A673 (cell line): ENCODE measurements around the gene PJA1.

Source experiments
- EZH2 ChIP-seq: fragments of 200-600 bp; sonication (generic); IDR thresholded peaks from 2 replicates; pipeline ENCODE4 v1.6.1; 2017; ENCODE audit warnings: borderline replicate concordance, low read depth, mild to moderate bottlenecking, mixed read lengths, antibody characterized with exemption, low read length; ENCODE audit not compliant: poor library complexity, severe bottlenecking
- TF ChIP-seq, protein P1 (sequence below): fragments of 300-800, 200-600 bp; sonication (generic); conservative IDR thresholded peaks from 2 replicates; pipeline ENCODE4 v1.5.1; 2017; ENCODE audit warnings: low read depth, mild to moderate bottlenecking, antibody characterized with exemption, low read length, moderate library complexity, mixed read lengths

DNA sequence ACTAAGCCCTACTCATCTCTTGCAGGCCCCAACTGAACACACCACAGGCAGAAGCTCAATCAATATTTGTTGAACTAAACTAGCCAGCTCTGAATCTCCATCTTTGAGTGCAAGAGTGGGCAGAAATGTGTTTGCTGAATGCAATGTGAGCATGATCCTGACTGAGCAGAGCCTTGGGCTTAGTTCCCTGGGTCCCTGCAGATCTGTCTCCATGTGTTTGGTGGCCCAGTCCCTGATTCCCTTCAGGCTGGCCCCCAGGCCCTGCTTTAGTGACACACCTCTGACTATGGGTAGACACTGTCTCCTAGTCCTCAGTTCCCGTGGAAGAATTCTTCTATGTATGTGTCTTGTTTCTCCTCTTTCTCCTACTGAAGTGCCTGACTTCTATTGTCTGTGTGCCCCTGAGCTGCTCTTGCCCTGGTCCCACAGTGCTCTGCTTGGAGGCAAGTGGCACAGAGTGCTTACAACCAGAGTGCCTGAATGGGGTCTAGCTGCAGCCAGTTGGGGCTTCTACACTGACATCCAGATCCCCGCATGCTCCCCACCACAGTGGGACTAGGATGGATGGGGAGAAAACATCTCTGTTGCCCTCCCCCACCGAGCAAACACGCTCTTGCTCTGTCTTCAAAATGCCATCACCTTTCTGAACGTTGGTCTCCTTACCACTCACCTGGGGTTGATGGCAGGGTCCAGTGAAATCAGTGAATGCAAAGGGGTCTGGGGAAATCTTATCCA is 9.3 kb downstream of the PJA1 start:
- TF ChIP-seq, protein P1, sequence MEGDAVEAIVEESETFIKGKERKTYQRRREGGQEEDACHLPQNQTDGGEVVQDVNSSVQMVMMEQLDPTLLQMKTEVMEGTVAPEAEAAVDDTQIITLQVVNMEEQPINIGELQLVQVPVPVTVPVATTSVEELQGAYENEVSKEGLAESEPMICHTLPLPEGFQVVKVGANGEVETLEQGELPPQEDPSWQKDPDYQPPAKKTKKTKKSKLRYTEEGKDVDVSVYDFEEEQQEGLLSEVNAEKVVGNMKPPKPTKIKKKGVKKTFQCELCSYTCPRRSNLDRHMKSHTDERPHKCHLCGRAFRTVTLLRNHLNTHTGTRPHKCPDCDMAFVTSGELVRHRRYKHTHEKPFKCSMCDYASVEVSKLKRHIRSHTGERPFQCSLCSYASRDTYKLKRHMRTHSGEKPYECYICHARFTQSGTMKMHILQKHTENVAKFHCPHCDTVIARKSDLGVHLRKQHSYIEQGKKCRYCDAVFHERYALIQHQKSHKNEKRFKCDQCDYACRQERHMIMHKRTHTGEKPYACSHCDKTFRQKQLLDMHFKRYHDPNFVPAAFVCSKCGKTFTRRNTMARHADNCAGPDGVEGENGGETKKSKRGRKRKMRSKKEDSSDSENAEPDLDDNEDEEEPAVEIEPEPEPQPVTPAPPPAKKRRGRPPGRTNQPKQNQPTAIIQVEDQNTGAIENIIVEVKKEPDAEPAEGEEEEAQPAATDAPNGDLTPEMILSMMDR, result no peak
- TF ChIP-seq EZH2, result no peak
